Epithelial cell of esophagus (primary cell): ENCODE data around the gene SPPL3.
A peak's percentile ranks its signal among the peaks of the same experiment; 100 is the strongest.

Experiments
- DNase-seq: peaks from one replicate; pipeline ENCODE4 v3.0.0; 2010; ENCODE audit warnings: low read depth
- H3K4me3 ChIP-seq: 2 replicates; pipeline ENCODE4 v1.5.1; 2011; ENCODE audit warnings: mild to moderate bottlenecking, low read length, control low read depth
- TF ChIP-seq, protein P1 (sequence below): IDR thresholded peaks from 2 replicates; pipeline ENCODE4 v1.5.1; 2011; ENCODE audit warnings: low read depth, mild to moderate bottlenecking, low read length, control low read depth, inconsistent platforms; ENCODE audit not compliant: insufficient read depth; ENCODE audit errors: missing control alignments

Gene SPPL3

DNA sequence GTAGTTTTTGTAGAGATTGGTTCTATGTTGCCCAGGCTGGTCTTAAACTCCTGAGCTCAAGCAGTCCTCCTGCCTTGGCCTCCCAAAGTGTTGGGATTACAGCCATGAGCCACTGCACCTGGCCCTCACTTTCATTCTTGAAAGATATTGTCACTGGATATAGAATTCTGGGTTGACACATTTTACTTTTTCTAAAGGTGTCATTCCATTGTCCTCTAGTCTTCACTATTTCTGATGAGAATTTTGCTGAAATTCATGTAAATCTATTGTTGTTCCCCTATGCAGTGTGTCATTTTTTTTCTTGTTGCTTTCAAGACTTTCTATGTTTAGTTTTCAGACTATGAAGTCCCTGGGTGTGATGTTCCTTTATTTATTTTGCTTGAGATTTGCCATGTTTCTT, 149.4 kb downstream of the SPPL3 start:
- no peak for DNase-seq
- TF ChIP-seq, protein P1, sequence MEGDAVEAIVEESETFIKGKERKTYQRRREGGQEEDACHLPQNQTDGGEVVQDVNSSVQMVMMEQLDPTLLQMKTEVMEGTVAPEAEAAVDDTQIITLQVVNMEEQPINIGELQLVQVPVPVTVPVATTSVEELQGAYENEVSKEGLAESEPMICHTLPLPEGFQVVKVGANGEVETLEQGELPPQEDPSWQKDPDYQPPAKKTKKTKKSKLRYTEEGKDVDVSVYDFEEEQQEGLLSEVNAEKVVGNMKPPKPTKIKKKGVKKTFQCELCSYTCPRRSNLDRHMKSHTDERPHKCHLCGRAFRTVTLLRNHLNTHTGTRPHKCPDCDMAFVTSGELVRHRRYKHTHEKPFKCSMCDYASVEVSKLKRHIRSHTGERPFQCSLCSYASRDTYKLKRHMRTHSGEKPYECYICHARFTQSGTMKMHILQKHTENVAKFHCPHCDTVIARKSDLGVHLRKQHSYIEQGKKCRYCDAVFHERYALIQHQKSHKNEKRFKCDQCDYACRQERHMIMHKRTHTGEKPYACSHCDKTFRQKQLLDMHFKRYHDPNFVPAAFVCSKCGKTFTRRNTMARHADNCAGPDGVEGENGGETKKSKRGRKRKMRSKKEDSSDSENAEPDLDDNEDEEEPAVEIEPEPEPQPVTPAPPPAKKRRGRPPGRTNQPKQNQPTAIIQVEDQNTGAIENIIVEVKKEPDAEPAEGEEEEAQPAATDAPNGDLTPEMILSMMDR = no peak
- no peak overlapping the region for H3K4me3 ChIP-seq

DNA sequence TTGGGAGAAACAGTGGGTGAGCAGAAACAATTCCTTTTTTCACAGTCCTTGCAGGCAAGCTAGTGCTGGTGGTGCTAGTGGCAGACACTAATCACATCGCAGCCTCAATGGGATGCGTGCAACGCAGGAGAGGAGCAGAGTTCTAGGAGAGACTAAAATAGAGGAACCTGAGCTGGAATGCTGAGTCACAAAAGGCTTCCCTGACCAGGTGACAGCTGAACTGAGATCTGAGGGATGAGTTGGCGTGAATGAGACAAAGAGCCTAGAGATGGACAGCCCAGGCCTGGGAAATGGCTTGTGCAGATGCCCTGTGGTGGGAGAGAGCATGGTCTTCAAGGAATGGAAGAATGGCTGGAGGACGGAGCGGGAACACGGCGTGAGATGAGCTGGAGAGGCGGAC, 152.8 kb downstream of the SPPL3 start:
- H3K4me3 ChIP-seq = no peak overlapping the region
- DNase-seq = peak; percentile 17
- TF ChIP-seq, protein P1 = no peak

DNA sequence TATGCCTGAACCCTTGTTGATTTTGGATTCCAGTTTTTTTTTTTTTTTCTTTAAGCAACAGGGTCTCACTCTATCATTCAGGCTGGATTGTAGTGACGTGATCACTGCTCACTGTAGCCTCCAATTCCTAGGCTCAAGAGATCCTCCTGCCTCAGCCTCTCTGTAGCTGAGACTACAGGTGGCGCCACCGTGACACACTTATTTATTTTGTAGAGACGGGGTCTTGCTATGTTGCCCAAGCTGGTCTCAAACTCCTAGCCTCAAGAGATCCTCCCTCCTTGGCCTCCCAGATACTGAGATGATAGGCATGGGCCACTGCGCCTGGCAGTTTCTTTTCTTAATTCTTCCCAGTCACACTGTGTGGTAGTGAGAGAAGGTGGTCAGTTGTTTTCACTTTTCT, 153.4 kb downstream of the SPPL3 start:
- TF ChIP-seq, protein P1 = no peak
- no peak overlapping the region for H3K4me3 ChIP-seq
- DNase-seq = no peak

DNA sequence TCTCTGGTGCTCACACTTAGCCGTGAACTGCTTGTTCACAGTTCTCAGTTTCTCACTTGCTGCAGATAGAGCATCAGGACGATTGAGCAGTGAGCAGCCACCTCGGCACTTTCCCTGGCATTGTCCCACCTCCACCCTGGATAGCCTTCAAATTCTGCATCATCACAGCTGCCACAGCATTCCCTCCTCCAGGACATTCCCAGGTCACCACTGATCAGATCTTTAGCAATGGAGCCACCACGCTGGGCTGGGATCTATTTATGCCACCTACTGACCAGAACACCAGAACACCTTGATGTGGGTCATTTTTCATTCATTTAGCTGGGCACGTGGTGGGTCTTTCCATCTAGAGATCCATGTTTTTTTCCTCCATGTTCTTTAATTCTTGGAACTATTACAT, 154.9 kb downstream of the SPPL3 start:
- TF ChIP-seq, protein P1 = no peak
- no peak for DNase-seq
- no peak overlapping the region for H3K4me3 ChIP-seq

DNA sequence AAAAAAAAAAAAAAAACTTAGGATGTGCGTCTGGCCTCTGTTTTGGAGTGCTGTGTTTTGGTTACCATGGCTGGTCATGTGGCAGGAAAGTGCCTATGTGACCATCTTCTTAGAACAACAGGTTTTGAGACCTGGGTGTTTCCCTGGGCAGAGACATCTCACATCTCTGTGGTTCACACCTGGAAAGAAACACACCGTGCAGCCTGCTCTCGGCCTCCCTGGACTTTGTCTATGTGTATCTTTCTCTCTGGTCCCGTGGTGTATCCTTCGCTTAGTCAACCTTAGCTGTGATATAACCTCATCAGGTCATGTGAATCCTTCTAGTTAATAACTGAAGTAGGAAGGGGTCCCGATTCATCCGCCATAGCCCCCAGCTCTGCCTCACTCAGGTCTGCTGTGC, 155.9 kb downstream of the SPPL3 start:
- DNase-seq = no peak
- TF ChIP-seq, protein P1 = no peak
- no peak overlapping the region for H3K4me3 ChIP-seq

DNA sequence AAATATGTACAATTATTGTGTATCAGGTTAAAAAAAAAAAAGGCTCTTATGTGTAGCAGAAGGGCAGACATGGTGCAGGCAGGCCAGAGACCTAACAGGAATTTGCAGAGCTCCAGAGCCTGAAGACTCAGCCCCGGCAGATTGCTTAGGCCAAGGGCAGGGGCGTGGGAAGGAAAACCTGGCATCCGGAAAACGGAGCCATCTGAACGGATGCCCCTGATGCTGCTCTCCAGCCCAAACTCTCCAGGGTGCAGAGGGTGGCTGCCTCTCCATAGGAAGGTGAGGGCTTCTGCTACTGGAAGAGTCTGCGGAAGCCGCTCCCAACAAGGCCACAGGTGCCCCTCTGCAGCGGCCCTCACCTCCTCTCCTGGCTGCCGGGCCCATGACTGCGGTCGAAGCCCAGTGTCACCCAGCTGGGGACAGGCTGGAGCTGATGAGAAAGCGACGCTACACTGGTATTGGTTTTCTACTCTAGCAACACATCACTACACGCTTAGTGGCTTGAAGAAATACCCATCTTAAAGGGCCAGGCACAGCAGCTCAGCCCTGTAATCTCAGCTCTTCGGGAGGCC, 159.2 kb downstream of the SPPL3 start:
- H3K4me3 ChIP-seq = no peak overlapping the region
- TF ChIP-seq, protein P1 = no peak
- DNase-seq = no peak
